Measurements from ENCODE around the gene STK24.
"Not testable (repeated sequence)": the region's sequence is repeated elsewhere in the genome, so short reads cannot be mapped to it uniquely, and the experiment has no call there.

Gene STK24

DNA sequence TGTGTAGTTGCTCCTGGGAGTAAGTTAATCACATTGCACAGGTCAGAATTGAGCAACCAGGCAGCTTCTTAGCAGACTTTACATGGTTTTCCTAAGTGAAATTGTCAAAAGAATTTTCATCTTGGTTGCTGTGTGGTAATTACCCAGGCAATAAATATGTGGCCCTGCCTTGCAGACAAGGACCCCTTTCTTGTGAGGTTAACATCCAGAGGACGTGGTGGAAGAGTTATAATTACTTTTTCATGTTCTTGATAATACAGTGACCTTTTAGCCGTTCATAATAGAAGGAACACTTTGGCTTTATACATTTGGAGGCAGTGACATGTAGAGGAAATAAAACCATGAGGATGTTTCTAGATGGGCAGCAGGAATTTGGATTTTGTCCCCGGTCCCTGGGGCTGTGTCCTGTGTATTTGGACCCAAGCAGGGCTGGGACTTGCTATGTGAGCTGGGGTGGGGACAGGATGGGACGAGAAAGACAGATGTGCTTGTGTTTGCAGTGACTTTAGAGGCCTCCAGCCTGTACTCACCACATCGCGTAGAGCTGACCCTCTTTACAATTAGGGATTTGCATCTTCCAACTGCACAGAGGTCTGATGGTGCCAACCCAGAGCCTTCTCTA lies 156.2 kb downstream of the STK24 start:
- TF ChIP-seq, protein P1, sequence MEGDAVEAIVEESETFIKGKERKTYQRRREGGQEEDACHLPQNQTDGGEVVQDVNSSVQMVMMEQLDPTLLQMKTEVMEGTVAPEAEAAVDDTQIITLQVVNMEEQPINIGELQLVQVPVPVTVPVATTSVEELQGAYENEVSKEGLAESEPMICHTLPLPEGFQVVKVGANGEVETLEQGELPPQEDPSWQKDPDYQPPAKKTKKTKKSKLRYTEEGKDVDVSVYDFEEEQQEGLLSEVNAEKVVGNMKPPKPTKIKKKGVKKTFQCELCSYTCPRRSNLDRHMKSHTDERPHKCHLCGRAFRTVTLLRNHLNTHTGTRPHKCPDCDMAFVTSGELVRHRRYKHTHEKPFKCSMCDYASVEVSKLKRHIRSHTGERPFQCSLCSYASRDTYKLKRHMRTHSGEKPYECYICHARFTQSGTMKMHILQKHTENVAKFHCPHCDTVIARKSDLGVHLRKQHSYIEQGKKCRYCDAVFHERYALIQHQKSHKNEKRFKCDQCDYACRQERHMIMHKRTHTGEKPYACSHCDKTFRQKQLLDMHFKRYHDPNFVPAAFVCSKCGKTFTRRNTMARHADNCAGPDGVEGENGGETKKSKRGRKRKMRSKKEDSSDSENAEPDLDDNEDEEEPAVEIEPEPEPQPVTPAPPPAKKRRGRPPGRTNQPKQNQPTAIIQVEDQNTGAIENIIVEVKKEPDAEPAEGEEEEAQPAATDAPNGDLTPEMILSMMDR (IDR thresholded peaks at IDR 0.05; ENCODE audit: low read depth, low read length, missing control alignments) = no peak

DNA sequence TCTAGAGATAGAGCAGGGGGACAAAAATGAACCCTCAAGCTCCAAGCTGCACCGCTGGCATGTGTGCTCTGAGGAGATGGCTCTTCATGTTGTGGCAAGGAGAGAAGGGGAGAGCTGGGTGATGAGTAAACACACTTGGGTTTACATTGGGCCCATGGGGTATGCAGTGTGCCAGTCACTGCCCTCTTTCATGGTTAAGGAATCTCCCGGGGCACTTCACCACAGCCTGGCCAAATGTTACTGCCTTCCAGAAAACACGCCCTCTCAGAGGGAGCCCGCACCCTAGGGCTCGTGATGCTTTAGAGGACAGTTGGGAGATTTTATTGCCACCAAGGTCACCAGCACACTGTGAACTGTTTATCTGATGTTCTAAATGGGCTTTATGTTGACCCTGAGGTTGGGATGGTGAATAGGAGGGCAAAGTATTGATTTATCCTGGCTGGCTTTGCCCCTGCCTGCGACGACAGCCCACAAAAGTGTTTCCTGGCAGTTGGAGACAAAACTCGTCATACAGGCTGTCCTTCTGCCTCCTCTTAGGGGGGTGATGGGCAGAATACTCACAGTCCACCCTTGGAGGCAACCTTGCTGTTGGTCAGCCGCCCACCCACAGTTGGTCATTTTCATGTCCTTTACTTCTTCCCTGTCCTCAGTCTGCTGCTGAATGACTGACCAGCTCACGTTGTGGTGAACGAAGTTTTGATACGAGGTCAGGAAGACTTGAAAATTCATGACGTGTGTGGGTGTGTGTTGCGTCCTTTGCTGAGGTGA lies 156.9 kb downstream of the STK24 start:
- TF ChIP-seq, protein P1 (IDR thresholded peaks at IDR 0.05; ENCODE audit: low read depth, low read length, missing control alignments) = no peak
- no peak overlapping the region for H3K4me3 ChIP-seq (ENCODE audit: low read depth, low read length)
- no peak for DNase-seq (ENCODE audit: low read depth)

More for the DNA sequence above, 156.2 kb downstream of the STK24 start:
- no peak overlapping the region for H3K4me3 ChIP-seq (ENCODE audit: low read depth, low read length)
- DNase-seq (ENCODE audit: low read depth) = no peak

DNA sequence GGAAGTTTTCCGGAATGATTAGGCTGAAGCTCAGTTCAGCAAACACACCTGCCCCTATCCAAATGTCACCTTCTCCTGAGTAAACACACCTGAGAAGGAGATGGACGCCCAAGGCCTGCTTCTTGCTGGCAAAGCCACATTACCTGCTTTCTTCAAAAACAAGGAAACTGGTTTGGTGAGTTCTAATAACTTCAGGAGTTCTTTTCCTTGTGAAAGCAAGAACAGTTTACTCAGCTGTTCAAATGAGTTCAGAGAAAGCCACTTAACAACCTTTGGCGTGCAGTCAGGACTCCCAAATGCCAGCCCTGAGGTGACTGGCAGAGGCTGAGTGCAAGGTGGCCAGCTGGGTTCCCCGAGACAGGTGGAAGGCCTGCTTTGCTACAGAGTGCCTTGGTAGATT lies 160.5 kb downstream of the STK24 start:
- TF ChIP-seq, protein P1 (IDR thresholded peaks at IDR 0.05; ENCODE audit: low read depth, low read length, missing control alignments) = no peak
- no peak for DNase-seq (ENCODE audit: low read depth)
- H3K4me3 ChIP-seq (ENCODE audit: low read depth, low read length) = no peak overlapping the region

DNA sequence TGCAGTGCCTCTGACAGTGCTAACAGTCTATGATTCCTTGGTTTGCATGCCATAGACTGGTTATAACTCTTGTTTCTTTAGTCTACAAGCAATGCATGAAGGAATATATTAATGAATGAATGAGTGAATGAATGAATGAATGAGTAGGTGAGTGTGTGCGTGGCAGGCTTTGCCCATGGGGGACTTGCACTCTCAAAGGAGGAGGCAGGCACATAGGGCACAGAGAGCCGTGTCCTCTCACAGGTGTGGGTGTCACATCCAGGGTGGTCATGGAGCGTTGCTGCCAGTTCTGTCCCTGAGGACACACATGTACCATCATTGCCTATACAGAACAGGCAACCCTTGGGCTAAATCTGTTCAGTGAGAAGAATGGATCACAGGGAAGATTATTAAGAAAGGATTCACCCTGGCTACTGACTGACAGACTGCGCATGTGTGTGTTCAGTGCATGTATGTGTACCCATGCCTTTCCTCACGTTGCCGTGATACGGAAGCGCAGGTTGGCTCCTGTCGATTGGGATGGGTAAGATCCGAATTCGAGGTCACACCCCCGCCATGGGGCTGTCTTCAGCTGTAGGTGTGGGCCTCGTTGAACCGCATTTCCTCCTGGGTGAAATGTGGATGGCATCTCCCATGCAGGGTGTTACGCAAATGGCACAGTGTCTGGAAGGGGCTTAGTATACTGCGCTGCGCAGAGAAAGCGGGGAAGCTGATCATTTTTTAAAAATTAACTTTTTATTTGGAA lies 161.4 kb downstream of the STK24 start:
- DNase-seq (ENCODE audit: low read depth) = no peak
- H3K4me3 ChIP-seq (ENCODE audit: low read depth, low read length) = no peak overlapping the region

DNA sequence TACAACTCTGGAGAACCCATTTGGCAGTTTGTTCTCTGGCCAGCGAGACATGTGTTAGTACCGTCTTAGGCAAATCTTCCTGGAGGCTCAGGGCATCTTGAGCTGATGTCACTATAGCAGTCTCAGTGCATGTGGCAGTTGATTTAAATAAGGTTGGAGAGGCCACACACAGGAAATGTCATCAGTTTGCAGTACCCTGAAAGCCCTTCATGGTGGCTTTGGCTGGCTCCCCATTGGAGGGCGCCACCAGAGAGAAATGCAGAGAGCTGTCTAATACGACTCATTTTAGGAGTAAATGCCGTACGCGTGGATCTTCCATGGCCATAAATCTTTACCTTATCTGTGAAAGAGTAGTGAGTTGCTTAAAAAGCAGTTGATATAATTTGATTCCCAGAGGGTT lies 163.1 kb downstream of the STK24 start:
- TF ChIP-seq, protein P1 (IDR thresholded peaks at IDR 0.05; ENCODE audit: low read depth, low read length, missing control alignments) = no peak
- DNase-seq (ENCODE audit: low read depth) = no peak
- no peak overlapping the region for H3K4me3 ChIP-seq (ENCODE audit: low read depth, low read length)

More for the DNA sequence above, 161.4 kb downstream of the STK24 start:
- TF ChIP-seq, protein P1 (IDR thresholded peaks at IDR 0.05; ENCODE audit: low read depth, low read length, missing control alignments) = no peak

DNA sequence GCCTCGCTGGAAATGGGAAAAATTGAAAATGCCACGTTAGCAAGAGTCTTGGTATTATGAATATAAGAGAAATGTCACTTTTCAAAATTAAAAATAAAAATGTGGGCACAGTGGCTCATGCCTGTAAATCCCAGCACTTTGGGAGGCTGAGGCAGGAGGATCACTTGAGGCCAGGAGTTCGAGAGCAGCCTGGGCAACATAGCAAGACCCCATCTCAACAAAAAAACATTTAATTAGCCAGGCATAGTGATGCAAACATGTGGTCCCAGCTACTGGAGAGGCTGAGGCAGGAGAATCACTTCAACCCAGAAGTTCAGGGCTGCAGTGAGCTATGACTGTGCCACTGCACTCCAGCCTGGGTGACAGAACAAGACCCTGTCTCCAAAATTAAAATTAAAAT lies 163.6 kb downstream of the STK24 start:
- H3K4me3 ChIP-seq (ENCODE audit: low read depth, low read length); DNase-seq (ENCODE audit: low read depth): not testable (repeated sequence)

DNA sequence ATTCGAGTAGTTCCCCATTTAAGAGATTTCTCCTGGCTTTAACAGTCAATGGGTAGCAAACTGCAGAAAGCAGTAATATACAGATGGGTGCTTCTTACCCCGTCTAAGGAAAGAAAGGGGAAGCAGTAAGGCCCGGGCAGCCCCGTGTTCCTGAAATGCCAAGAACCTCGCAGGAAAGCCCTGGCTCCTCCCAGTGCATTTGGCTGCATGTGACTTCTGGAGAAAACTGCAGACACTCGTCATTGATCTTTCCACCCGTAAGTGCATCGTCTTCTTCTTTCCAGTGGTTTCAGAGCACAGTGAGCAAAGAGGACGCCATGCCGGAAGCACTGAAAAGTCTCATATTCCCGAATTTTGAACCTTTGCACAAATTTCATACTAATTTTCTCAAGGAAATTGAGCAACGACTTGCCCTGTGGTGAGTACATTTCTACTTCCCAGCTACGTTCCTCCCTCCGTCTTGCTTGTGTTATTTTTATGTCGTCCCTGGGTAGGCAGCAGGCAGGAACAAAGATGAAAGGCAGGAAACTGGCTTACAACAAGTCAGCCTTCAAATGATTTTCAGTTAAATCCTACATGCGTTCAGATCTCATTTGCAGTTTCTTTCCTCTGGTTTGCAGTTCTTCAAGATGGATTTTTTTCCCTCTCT lies 165.2 kb downstream of the STK24 start:
- H3K4me3 ChIP-seq (ENCODE audit: low read depth, low read length) = no peak overlapping the region
- TF ChIP-seq, protein P1 (IDR thresholded peaks at IDR 0.05; ENCODE audit: low read depth, low read length, missing control alignments) = no peak
- DNase-seq (ENCODE audit: low read depth) = no peak
